CD14-positive monocyte (primary cell): ENCODE results near the gene RAB3A. TPM values are rescaled to one million over a fixed set of nuclear protein-coding genes. Genes with fewer than 3 reads are reported as not detected.

Source experiments
- DNase-seq, 3 donors: peaks; one replicate each; pipeline ENCODE4 v3.0.0-alpha.2; 2011 to 2022
- H2AFZ ChIP-seq: 2 replicates; pipeline ENCODE4 v1.6.0; 2012; ENCODE audit warnings: mild to moderate bottlenecking, low read depth, low read length, inconsistent platforms; ENCODE audit not compliant: insufficient read depth, poor library complexity, severe bottlenecking
- H3K27ac ChIP-seq, 2 donors: 1 replicate in 1 of 2; 2 replicates in 1 of 2; pipeline ENCODE4 v1.5.1; 2012 to 2013; ENCODE audit warnings: low read length in 2 of 2, control low read depth in 1 of 2, inconsistent platforms in 1 of 2, low read depth in 1 of 2, mild to moderate bottlenecking in 1 of 2
- H3K27me3 ChIP-seq, 2 donors: one replicate each; pipeline versions ENCODE4 v1.6.0 to v1.6.1; 2011 to 2013; ENCODE audit warnings: low read length in 2 of 2; ENCODE audit not compliant: control insufficient read depth in 2 of 2, insufficient read depth in 2 of 2
- H3K36me3 ChIP-seq, 2 donors: replicated peaks in 1 of 2; 1 replicate in 1 of 2; 2 replicates in 1 of 2; pipeline versions ENCODE4 v1.5.1 to v1.6.1; 2012 to 2013; ENCODE audit warnings: low read length in 2 of 2, control low read depth in 1 of 2, inconsistent platforms in 1 of 2, mild to moderate bottlenecking in 1 of 2; ENCODE audit not compliant: insufficient read depth in 2 of 2, control insufficient read depth in 1 of 2
- H3K4me1 ChIP-seq, 2 donors: 1 replicate in 1 of 2; 2 replicates in 1 of 2; pipeline versions ENCODE4 v1.5.1 to v1.6.1; 2012 to 2013; ENCODE audit warnings: low read length in 2 of 2, control low read depth in 1 of 2, inconsistent platforms in 1 of 2, mild to moderate bottlenecking in 1 of 2, moderate library complexity in 1 of 2; ENCODE audit not compliant: insufficient read depth in 2 of 2, control insufficient read depth in 1 of 2
- H3K4me2 ChIP-seq: replicated peaks from 2 replicates; pipeline ENCODE3; 2012; ENCODE audit warnings: low read length, moderate library complexity, mild to moderate bottlenecking; ENCODE audit not compliant: poor library complexity, severe bottlenecking; ENCODE audit errors: extremely low read depth
- H3K4me3 ChIP-seq, 3 experiments: fragments of 200-600 bp in 1 of 3; sonication (generic) in 1 of 3; replicated peaks in 1 of 3; 1 replicate in 2 of 3; 2 replicates in 1 of 3; pipeline ENCODE4 v1.5.1; 2011 to 2013; ENCODE audit warnings: low read length in 3 of 3, mild to moderate bottlenecking in 3 of 3, control low read depth in 2 of 3, low read depth in 2 of 3, inconsistent platforms in 1 of 3, moderate library complexity in 1 of 3
- H3K79me2 ChIP-seq: 2 replicates; pipeline ENCODE4 v1.6.0; 2012; ENCODE audit warnings: mild to moderate bottlenecking, control low read depth, inconsistent platforms, low read length, moderate library complexity; ENCODE audit not compliant: insufficient read depth
- H3K9ac ChIP-seq: 2 replicates; pipeline ENCODE4 v1.6.0; 2017; ENCODE audit warnings: low read length, mild to moderate bottlenecking; ENCODE audit not compliant: insufficient read depth, poor library complexity, severe bottlenecking
- H3K9me3 ChIP-seq, 2 donors: replicated peaks in 1 of 2; 1 replicate in 1 of 2; 2 replicates in 1 of 2; pipeline versions ENCODE4 v1.5.1 to v1.6.1; 2012 to 2013; ENCODE audit warnings: low read length in 2 of 2, control low read depth in 1 of 2; ENCODE audit not compliant: control insufficient read depth in 1 of 2, insufficient read depth in 1 of 2
- H4K20me1 ChIP-seq: 2 replicates; pipeline ENCODE4 v1.6.0; 2012; ENCODE audit warnings: mild to moderate bottlenecking, low read length, control low read depth, moderate library complexity; ENCODE audit not compliant: insufficient read depth
- H3K27ac Mint-ChIP-seq, 7 donors: one replicate each; pipeline ENCODE4 v1.8.0; 2020; ENCODE audit warnings: mild to moderate bottlenecking in 7 of 7, mixed read lengths in 7 of 7, moderate library complexity in 6 of 7, inconsistent platforms in 2 of 7
- H3K27me3 Mint-ChIP-seq, 3 donors: one replicate each; pipeline ENCODE4 v1.8.0; 2021 to 2022; ENCODE audit warnings: low read depth in 3 of 3, mild to moderate bottlenecking in 3 of 3, mixed read lengths in 3 of 3, moderate library complexity in 3 of 3, inconsistent platforms in 1 of 3
- H3K36me3 Mint-ChIP-seq, 2 donors: one replicate each; pipeline ENCODE4 v1.8.0; 2020; ENCODE audit warnings: mixed read lengths in 2 of 2, inconsistent platforms in 1 of 2, mild to moderate bottlenecking in 1 of 2
- H3K4me1 Mint-ChIP-seq: one replicate; pipeline ENCODE4 v1.8.0; 2020; ENCODE audit warnings: mild to moderate bottlenecking, mixed read lengths
- H3K4me3 Mint-ChIP-seq, 2 donors: one replicate each; pipeline ENCODE4 v1.8.0; 2020; ENCODE audit warnings: mild to moderate bottlenecking in 2 of 2, mixed read lengths in 2 of 2, moderate library complexity in 1 of 2
- H3K9me3 Mint-ChIP-seq, 7 donors: one replicate each; pipeline ENCODE4 v1.8.0; 2020 to 2022; ENCODE audit warnings: mixed read lengths in 7 of 7, mild to moderate bottlenecking in 6 of 7, moderate library complexity in 6 of 7, inconsistent platforms in 2 of 7
- CTCF ChIP-seq: fragments of 200-600 bp; IDR thresholded peaks from one replicate; pipeline ENCODE4 v1.8.0; 2022; ENCODE audit warnings: antibody characterized with exemption, mild to moderate bottlenecking
- WGBS: methylation state at CpG from one replicate; pipeline ENCODE4 v1.1.5; 2013; ENCODE audit warnings: missing lambda C conversion rate; ENCODE audit not compliant: insufficient coverage; 5-methylcytosine and 5-hydroxymethylcytosine counted together
- intact Hi-C, 2 donors: fragments of 100-400 bp; cut with micrococcal nuclease; formaldehyde crosslinking; loops; one replicate each; pipeline versions ENCODE4 v1.15.0 to v1.15.1; 2023
- polyA plus RNA-seq, 3 donors: library from polyadenylated mRNA; depleted of rRNA in 1 of 3; unstranded in 2 of 3; stranded (reverse) in 1 of 3; fragments of 300-500 nt in 2 of 3; fragments of >200 nt in 1 of 3; fragmentation: Illumina TruSeq in 2 of 3; gene quantifications; 1 replicate in 2 of 3; 2 replicates in 1 of 3; pipeline ENCODE4 v1.2.3, GENCODE V29; 2012 to 2021

Gene RAB3A
- polyA plus RNA-seq, 3 donors = 0.55 to 8.7 (median 0.56) TPM

GRCh38 chr19:18218159-18218558 lies 14.3 kb upstream of the RAB3A start:
- H3K27ac ChIP-seq = no peak overlapping the region
- H3K9ac ChIP-seq = no peak overlapping the region
- H3K9me3 Mint-ChIP-seq = peaks cover 0 to 11% (median 0%) of the 10 kb centered on the region in 7 donors
- H3K4me2 ChIP-seq = no peak overlapping the region
- 92% methylated on average over 17 of the region's 17 CpGs for WGBS
- DNase-seq = no peak
- H3K4me3 Mint-ChIP-seq = no peak overlapping the region
- intact Hi-C loops = no loop called here
- H3K27ac Mint-ChIP-seq = no peak overlapping the region
- no peaks in the 10 kb centered on the region for H3K79me2 ChIP-seq
- peaks cover 0 to 14% of the 10 kb centered on the region in 2 donors for H3K27me3 ChIP-seq
- no peaks in the 10 kb centered on the region for H4K20me1 ChIP-seq
- H2AFZ ChIP-seq = no peak overlapping the region
- no peaks in the 10 kb centered on the region for H3K36me3 Mint-ChIP-seq
- H3K4me1 Mint-ChIP-seq = peaks cover 5% of the 10 kb centered on the region
- H3K9me3 ChIP-seq = peaks cover 0 to 4% of the 10 kb centered on the region in 2 donors
- peaks cover 30 to 44% (median 39%) of the 10 kb centered on the region in 3 donors for H3K27me3 Mint-ChIP-seq
- H3K4me3 ChIP-seq = no peak overlapping the region
- TF ChIP-seq CTCF = no peak
- H3K4me1 ChIP-seq = no peaks in the 10 kb centered on the region
- H3K36me3 ChIP-seq = no peaks in the 10 kb centered on the region

GRCh38 chr19:18216789-18217188 lies 12.9 kb upstream of the RAB3A start:
- H3K79me2 ChIP-seq = no peaks in the 10 kb centered on the region
- H3K9ac ChIP-seq = no peak overlapping the region
- H2AFZ ChIP-seq = no peak overlapping the region
- WGBS = 100% methylated on average over 1 of the region's 8 CpGs
- peaks cover 0 to 4% of the 10 kb centered on the region in 2 donors for H3K9me3 ChIP-seq
- no peak for TF ChIP-seq CTCF
- Mint-ChIP-seq H3K27ac (no peak overlapping the region), H3K27me3 (peaks cover 25 to 40% (median 27%) of the 10 kb centered on the region in 3 donors), H3K9me3 (peaks cover 0 to 11% (median 0%) of the 10 kb centered on the region in 7 donors), H3K36me3 (no peaks in the 10 kb centered on the region), H3K4me3 (no peak overlapping the region), H3K4me1 (peaks cover 5% of the 10 kb centered on the region)
- no peaks in the 10 kb centered on the region for H3K4me1 ChIP-seq
- H3K27ac ChIP-seq = no peak overlapping the region
- no peak for DNase-seq
- no peak overlapping the region for H3K4me2 ChIP-seq
- no peak overlapping the region for H3K4me3 ChIP-seq
- no peaks in the 10 kb centered on the region for H4K20me1 ChIP-seq
- intact Hi-C loops = no loop called here
- H3K36me3 ChIP-seq = no peaks in the 10 kb centered on the region
- H3K27me3 ChIP-seq = peaks cover 0 to 14% of the 10 kb centered on the region in 2 donors
